ENCODE results near the gene SCO2.

The SCO2 gene

GRCh38 chr22:50489363-50490243, 35.8 kb downstream of the SCO2 start:
- no peak for DNase-seq

GRCh38 chr22:50488886-50489285, 36.5 kb downstream of the SCO2 start:
- DNase-seq = no peak

- DNase-seq = no peak
Observed at GRCh38 chr22:50488006-50488677, 37.3 kb downstream of the SCO2 start.

DNA sequence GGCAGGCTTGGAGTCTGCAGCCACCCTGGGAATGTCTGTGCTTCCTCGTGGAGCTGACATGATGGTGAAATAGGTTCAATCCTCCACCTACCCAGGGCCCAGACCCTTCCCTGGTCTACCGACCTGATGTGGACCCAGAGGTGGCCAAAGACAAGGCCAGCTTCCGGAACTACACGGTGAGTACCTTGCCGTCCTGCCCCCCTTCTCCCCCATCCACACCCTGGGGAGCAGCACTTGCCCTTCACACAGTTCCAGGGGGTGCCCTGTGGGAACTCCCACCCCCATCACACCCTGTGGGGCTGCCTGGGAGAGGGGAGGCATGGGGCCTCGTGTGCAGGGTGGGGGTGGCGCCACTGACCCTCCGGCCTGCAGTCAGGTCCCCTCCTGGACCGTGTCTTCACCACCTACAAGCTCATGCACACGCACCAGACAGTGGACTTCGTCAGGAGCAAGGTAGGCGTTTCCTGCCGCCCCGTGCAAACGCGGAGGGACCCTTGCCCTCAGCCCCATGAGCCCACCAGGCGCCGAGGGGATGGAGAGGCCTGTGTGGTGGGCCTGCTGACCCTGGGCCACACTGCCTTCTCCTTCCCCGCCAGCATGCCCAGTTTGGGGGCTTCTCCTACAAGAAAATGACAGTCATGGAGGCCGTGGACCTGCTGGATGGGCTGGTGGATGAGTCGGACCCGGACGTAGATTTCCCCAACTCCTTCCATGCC, 38.0 kb downstream of the SCO2 start:
- no peak for DNase-seq

DNA sequence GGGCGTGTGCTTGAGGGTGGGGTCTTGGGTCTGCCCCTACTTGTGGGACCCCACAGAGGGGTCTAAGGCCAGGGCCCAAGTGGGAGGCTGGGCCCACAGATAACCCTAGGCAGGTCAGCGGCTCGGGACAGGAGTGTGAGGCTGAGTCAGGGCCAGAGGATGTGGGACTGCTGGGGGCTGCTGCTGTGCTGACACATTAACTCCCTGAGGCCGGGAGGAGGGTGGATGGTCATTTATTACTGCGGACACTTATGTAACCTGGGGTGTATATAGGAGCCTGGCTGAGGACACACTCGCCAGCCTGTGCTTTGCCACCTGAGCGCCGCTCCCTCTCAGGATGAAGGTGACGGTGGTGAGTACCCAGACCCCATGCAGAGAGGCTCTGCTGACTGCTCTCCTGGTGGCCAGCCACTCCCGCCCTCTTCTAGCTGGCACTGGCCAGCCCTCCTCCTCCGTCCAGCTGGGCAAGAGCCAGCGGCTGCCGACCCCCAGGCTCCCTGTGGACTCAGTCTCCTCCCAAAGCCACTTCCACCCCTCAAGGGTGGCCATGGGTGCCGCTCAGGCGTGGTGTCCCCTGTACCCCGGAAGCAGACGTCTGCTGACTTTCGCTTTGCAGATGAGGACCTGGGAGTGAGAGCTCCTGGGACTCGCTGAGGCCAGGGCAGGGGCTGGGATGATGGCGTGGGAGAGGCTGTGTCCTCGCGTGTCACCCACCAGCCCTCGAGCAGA, 38.7 kb downstream of the SCO2 start, which contains the start of gene MIOX:
Gene MIOX, plus strand, starts transcription at position 299 of the 729 bp plus-strand sequence. Its CDS starts 39 bp downstream, at position 338.
- DNase-seq = no peak

DNA sequence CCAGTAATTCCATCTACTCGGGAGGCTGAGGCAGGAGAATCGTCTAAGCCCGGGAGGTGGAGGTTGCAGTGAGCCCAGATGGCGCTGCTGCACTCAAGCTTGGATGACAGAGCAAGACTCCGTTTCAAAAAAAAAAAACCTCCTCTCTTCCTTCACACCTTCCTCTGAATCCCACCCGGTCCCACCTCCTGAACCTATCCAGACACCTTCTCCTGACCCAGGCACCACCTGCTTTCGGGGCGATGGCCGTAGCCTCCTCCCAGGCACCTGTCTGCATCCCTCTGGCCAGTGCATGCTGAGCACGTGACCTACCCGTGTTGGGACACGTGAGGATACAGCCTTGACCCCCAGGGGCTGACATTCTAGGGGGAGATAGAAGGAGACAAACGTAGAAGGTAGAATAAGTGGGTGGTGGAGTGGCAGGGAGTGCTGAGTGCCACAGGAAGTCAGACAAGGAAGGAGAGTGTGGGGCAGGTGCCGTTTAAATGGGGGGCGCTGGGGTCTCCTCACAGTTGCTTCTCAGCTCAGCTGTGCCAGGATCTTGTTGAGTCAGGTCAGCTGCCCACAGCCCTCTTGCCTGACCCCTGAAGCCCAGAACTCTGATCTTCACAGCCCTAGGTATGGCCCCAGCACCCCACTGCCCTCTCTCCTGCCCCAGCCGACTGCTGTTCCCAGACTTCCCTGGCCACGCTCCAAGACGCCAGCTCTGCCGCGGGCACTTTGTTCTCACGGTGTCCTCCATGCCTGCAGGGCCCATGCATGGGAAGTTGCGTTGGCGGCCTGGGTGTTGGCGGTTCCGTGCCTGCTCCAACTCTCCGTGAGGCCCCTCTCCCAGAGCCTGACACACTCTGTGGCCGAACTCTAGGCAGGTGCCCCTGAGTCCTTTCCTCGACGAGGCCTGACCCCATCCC, 39.9 kb downstream of the SCO2 start:
- no peak for DNase-seq

DNA sequence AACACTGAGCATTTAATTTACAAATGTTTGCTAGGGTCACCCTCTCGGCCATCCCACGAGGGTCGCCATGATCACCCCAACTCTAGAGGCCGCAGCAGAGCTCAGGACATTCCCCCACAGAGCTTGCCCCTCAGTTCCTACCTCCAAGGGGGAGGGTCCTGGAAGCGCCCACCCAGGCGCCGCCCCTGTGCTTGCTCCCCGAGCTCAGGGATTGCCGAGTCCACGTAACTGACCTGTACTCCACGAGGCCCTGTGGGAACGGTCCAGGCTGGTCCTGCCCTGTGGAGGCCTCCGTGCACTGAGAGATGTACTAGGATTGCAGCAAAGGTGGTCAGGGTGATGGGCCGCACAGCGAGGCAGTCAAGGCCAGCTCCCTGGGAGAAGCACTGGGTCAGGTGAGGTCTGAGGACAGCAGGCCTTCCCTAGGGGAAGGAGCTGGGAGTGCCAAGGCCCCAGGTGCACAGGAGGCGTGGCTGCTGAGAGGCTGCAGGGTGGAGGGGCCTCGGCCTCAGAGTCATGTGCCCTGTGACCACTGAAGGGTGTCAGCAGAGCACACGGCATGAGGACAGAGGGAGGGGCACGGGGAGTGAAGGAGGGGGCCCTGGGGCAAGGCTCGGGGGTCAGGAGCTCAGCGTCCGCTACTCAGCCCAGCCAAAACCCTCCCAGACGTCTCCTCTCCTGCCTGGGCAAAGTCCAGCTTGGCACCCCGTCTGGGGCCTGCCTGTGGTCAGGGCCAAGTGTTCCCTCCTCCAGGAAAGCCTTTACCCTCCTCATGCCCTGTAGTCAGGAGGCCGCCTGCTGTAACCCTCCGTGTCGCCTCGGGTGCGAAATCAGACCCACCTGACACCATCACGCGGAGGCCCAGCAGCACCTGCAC, 41.2 kb downstream of the SCO2 start:
- DNase-seq = no peak

GRCh38 chr22:50483556-50483955, 41.8 kb downstream of the SCO2 start:
- DNase-seq = no peak

DNA sequence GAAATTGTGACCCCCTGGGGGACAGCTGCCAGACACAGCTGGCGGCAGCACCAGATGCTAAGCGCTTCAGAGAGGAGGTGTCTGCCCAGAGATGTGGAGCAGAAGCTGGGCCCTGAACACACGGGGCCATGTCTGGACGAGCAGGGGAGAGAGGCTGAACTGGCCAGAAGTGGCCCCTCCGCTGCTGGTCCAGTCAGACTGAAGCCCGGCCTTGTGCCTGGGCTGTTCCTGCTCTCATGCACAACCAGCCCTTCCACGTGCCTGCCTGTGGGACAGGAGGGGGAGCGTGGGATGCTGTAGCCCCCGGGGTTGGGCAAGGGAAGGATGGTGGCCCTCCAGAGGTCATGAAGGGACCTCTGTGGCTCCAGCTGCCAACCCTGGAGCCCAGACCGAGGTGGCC, 42.3 kb downstream of the SCO2 start:
- no peak for DNase-seq

DNA sequence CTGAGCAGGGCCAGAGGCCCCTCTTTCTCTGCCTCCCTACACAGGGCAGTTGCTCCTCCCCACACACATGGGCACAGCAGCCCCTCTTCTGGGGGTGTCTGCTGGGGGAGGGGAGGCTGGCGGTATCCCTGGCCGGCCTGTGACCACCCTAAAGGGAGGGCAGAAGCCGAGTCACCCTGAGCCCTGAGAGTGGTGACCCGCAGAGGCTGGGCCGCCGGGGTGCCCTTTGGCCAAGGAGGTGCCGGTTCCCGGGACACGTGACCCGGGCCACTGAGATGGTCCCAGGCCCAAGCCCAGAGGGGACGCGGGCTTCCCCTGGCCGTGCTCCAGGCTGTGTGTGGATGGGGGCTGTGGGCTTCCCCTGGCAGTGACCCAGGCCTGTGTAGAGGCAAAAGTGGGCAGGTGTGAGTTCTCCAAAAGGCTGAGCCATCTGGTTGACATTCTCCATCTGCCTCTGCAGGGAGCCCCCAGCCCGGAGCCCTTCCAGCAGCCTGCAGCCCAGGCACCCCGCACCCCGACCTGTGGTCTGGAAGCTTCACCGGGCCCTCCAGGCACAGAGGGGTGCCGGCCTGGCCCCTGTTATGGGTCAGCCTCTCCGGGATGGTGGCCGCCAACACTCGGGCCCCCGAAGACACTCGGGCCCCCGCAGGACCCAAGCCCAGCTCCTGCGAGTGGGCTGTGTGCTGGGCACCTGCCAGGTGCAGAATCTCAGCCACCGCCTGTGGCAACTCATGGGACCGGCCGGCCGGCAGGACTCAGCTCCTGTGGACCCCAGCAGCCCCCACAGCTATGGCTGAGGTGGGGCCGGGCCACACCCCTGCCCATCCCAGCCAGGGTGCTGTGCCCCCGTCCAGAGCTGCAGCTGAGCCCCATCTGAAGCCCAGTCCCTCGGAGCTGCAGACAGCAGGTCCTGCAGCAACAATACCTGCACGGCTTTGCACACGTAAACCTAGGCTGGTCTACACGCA, 43.0 kb downstream of the SCO2 start:
- DNase-seq = no peak

DNA sequence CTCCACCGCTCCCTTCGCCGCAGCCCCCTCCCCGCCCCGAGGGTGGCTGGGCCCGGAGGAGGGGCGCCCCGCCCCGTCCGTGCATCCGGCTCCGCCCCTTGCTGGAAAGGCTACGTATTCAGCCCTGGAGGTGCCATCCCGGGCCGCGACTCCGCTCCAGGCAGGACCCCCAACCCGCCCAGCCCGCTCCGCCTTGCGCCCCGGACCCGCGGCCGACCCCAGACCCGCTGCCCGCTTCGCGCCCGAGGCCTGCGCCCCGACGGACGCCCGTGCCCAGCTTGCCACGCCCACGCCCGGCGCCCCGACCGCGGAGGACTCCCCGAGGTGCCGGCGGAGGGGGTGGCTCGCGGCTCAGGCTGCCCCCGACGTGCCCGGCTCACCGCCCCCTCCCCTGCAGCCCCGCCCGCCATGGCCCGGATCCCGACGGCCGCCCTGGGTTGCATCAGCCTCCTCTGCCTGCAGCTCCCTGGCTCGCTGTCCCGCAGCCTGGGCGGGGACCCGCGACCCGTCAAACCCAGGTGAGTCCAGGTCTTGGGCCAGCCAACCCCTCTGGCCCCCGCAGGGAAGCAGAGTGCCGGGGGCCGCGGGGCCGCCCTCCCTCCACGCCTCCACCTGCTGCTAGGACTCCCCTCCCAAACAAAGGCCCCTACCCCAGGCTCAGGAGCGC, 43.8 kb downstream of the SCO2 start, which contains the start of gene ADM2:
Gene ADM2, plus strand, starts transcription at position 104 of the 667 bp plus-strand sequence. Its CDS starts 305 bp downstream, at position 409.
- peak; percentile 61 for DNase-seq

GRCh38 chr22:50481045-50481439, 44.4 kb downstream of the SCO2 start:
- no peak for DNase-seq

DNA sequence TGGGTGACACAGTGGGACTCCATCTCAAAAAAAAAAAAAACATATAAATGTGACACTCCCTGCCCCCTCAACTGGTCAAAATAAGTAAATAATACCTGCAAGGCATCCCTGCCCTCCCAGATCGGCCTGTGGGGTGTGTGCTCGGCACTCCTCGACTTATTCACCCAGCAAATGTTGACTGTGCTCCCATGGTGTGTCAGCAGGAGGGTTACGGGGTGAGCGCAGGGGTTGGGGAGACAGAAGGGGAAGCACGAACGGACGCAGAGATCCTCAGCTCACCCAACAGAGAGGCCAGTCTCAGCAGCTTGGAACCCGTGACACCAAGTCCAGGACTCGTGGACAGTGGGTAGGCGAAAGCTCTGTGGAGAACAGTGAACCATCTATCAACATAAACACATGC, 45.7 kb downstream of the SCO2 start:
- no peak for DNase-seq

DNA sequence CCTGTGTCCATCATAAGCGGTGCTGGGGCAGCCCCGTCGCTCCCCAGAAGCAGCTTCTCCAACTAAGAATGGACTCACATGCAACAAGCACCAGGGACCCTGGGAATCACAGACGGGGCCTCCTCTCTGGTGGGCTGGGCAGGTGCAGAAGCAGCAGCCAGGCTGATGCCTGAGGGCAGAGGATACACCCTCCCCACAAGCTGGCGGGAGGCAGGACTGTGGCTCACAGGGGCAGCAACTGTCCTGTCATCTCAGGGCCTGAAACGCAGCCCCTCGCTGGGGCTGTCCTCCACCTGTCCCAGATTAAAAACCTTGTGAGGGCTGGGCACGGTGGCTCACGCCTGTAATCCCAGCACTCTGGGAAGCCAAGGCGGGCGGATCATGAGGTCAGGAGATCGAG, 47.5 kb downstream of the SCO2 start:
- DNase-seq = no peak

GRCh38 chr22:50476868-50477267, 48.5 kb downstream of the SCO2 start:
- no peak for DNase-seq

DNA sequence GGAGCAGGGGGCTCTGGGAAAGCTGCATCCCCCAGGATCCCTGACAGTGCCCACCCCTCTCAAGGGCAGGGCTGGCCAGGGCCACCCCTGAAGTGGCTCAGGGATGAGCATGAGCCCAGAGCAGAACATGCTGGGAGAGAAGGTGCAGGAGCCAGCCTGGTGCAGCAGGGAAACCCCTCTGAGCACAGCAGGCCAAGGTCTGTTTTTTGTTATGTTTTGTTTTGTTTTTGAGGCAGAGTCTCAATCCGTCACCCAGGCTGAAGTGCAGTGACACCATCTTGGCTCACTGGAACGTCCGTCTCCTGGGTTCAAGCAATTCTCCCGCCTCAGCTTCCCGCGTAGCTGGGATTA, 49.8 kb downstream of the SCO2 start:
- DNase-seq = no peak

- DNase-seq = peak; percentile 95
Observed at GRCh38 chr22:50474710-50475651, 50.4 kb downstream of the SCO2 start, which contains the start of gene SBF1. Gene SBF1, minus strand, starts transcription at chr22:50475035. Its CDS starts 195 bp downstream, at chr22:50474840.

All from activated CD4-positive, alpha-beta T cell treated with anti-CD3 and anti-CD28 coated beads, Interleukin-2, Interleukin-6, amounts not matched to agents 100 ng/mL and 50 ng/mL, durations not matched to agents 16 hours and 8 hours (primary cell).